Heart left ventricle (tissue), 13 donors: ENCODE data around the gene SCN4B.

Experiments used
- CTCF ChIP-seq, 12 donors: fragments of 200-600 bp; sonication (generic) in 4 of 12; IDR thresholded peaks; one replicate each; pipeline versions ENCODE4 v1.5.0 to v1.8.0; 2018 to 2022; ENCODE audit warnings: antibody characterized with exemption in 12 of 12, mild to moderate bottlenecking in 5 of 12
- POLR2A ChIP-seq, 2 donors: fragments of 450-650 bp; IDR thresholded peaks; one replicate each; pipeline ENCODE4 v1.6.1; 2017; ENCODE audit warnings: antibody characterized with exemption in 2 of 2, mild to moderate bottlenecking in 2 of 2, moderate library complexity in 2 of 2
- donor health status: ischemic (EF 13 %, LVEDD 7.1; RV severe dilation, severe dysfunction).
- donor health status: DM: no; HTN: yes; CAD: no.
- donor health status: DM: no; HTN: no; CAD: no.
- donor health status: ischemic (EF 25% LVEDD 6.9; RV normal size, moderate dysfunction).
- donor health status: ischemic (EF 25% LVEDD 5.7; RV mildly dilated, moderate dysfunction).
- donor health status: ischemic (EF 35%, LVEDD 5.7; RV mildly dilated, moderate dysfunction).
- donor health status: nonischemic (EF 11% LVEDD 7.7; RV severe dilation, severe dysfunction).
- donor health status: DM: yes; HTN: yes; CAD: no.
- donor health status: PGD.
- donor health status: ischemic (EF 29% LVEDD 5.4; RV normal size, mild dysfunction).
- donor health status: nonischemic (EF 23%, LVEDD 6.1; RV moderate dilation, normal function).

DNA sequence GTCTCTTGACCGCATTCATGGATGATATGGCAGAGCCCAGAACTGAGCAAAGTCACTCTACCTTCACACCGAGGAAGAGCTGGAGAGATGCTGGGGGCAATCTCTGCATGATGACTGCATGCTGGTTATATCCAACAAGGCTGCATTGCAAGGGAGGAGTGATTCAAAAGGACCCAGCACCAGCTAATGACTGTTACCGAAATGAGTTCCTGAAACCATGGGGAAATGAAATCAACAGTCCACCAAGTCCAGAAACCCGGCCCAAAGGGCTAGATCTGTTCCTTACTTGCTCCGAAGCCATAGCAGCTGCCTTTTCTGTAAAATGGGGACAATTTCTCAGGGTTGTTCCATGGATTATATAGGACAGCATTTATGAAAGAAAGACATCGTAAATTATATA is 64.7 kb downstream of the SCN4B start:
- TF ChIP-seq CTCF (IDR thresholded peaks at IDR 0.05) (no peak), POLR2A (IDR thresholded peaks at IDR 0.05) (no peak)
